22Rv1 (cell line): ENCODE data around the gene GPAM.

Experiments
- H3K27ac ChIP-seq: fragments of 450-650 bp; 2 replicates; pipeline ENCODE4 v1.5.1; 2017
- CTCF ChIP-seq: fragments of 450-650 bp; IDR thresholded peaks from 2 replicates; pipeline ENCODE4 v1.5.1; 2017; ENCODE audit warnings: mild to moderate bottlenecking
- ZFX ChIP-seq: fragments of 450-650 bp; IDR thresholded peaks from 2 replicates; pipeline ENCODE4 v1.6.1; 2017; ENCODE audit warnings: antibody characterized with exemption, borderline replicate concordance

GPAM gene

GRCh38 chr10:112221545-112221944 is 38.0 kb upstream of the GPAM start:
- TF ChIP-seq ZFX (no peak), CTCF (no peak)
- H3K27ac ChIP-seq = no peak overlapping the region

- H3K27ac ChIP-seq = no peak overlapping the region
- TF ChIP-seq CTCF = no peak
- TF ChIP-seq ZFX = no peak
These were observed 35.4 kb upstream of the GPAM start for GRCh38 chr10:112218960-112219359.

GRCh38 chr10:112218036-112218390 is 34.4 kb upstream of the GPAM start:
- no peak overlapping the region for H3K27ac ChIP-seq
- TF ChIP-seq ZFX = no peak
- no peak for TF ChIP-seq CTCF

GRCh38 chr10:112217386-112218035 is 33.9 kb upstream of the GPAM start:
- H3K27ac ChIP-seq = no peak overlapping the region
- no peak for TF ChIP-seq CTCF

GRCh38 chr10:112216966-112217365 is 33.4 kb upstream of the GPAM start:
- TF ChIP-seq ZFX (no peak), CTCF (no peak)

GRCh38 chr10:112216151-112216550 is 32.6 kb upstream of the GPAM start:
- no peak for TF ChIP-seq CTCF
- no peak for TF ChIP-seq ZFX
- H3K27ac ChIP-seq = no peak overlapping the region

More at GRCh38 chr10:112216966-112217365, 33.4 kb upstream of the GPAM start:
- no peak overlapping the region for H3K27ac ChIP-seq

GRCh38 chr10:112215342-112215774 is 31.8 kb upstream of the GPAM start:
- TF ChIP-seq CTCF (no peak), ZFX (no peak)
- H3K27ac ChIP-seq = no peak overlapping the region
